ENCODE results near the gene MLH1. TPM values are rescaled to one million over a fixed set of nuclear protein-coding genes. Genes with fewer than 3 reads are reported as not detected.
A peak's percentile ranks its signal among the peaks of the same experiment; 100 is the strongest.
"Not testable (repeated sequence)": the region's sequence is repeated elsewhere in the genome, so short reads cannot be mapped to it uniquely, and the experiment has no call there.

MLH1 gene
- total and polyA plus RNA-seq, 5 donors from 2014 or later: 18.8 to 34.5 (median 22.3) TPM

- no peak for ATAC-seq (ENCODE audit: low read depth in 2 of 2)
- H3K9me3 Mint-ChIP-seq: no peaks in the 10 kb centered on the region
- H3K4me3 Mint-ChIP-seq: no peak overlapping the region
- no peak overlapping the region for H3K4me3 ChIP-seq (ENCODE audit: low read depth, low read length)
- H3K9me3 ChIP-seq (ENCODE audit: control insufficient read depth in 2 of 2, low read length in 2 of 2): no peaks in the 10 kb centered on the region
- H3K36me3 ChIP-seq (ENCODE audit: control insufficient read depth, insufficient read depth, low read length): peaks cover 77% of the 10 kb centered on the region
- no peak for DNase-seq
- no peaks in the 10 kb centered on the region for H3K4me1 ChIP-seq (ENCODE audit: control insufficient read depth, insufficient read depth, low read length, poor library complexity, severe bottlenecking)
- no peaks in the 10 kb centered on the region for H3K27me3 ChIP-seq (ENCODE audit: control insufficient read depth, insufficient read depth, low read length)
- H3K27me3 Mint-ChIP-seq: no peaks in the 10 kb centered on the region
- peaks cover 41% of the 10 kb centered on the region for H3K36me3 Mint-ChIP-seq
- no peak overlapping the region for H3K27ac ChIP-seq (ENCODE audit: insufficient read depth, low read length, poor library complexity, severe bottlenecking)
- peaks cover 0 to 16% (median 5%) of the 10 kb centered on the region in 4 donors for H3K4me1 Mint-ChIP-seq
- H3K27ac Mint-ChIP-seq: no peak overlapping the region
Measured at GRCh38 chr3:37053753-37054152, 60.4 kb downstream of the MLH1 start.

- Mint-ChIP-seq H3K36me3 (peaks cover 38% of the 10 kb centered on the region), H3K4me3 (no peak overlapping the region), H3K9me3 (no peaks in the 10 kb centered on the region), H3K27me3 (no peaks in the 10 kb centered on the region), H3K27ac (peak overlapping the region in 1 of 3 donors; percentile 72), H3K4me1 (peaks cover 0 to 16% (median 5%) of the 10 kb centered on the region in 4 donors)
- Histone ChIP-seq H3K4me1 (ENCODE audit: control insufficient read depth, insufficient read depth, low read length, poor library complexity, severe bottlenecking) (no peaks in the 10 kb centered on the region), H3K36me3 (ENCODE audit: control insufficient read depth, insufficient read depth, low read length) (peaks cover 75% of the 10 kb centered on the region), H3K27me3 (ENCODE audit: control insufficient read depth, insufficient read depth, low read length) (no peaks in the 10 kb centered on the region), H3K27ac (ENCODE audit: insufficient read depth, low read length, poor library complexity, severe bottlenecking) (peak overlapping the region; percentile 19), H3K4me3 (ENCODE audit: low read depth, low read length) (no peak overlapping the region), H3K9me3 (ENCODE audit: control insufficient read depth in 2 of 2, low read length in 2 of 2) (no peaks in the 10 kb centered on the region)
- DNase-seq (peak in 1 of 3 donors; percentile 5), ATAC-seq (ENCODE audit: low read depth in 2 of 2) (peak in 1 of 2 donors; percentile 34)
Measured at GRCh38 chr3:37054370-37054769, 61.1 kb downstream of the MLH1 start.

GRCh38 chr3:37055077-37055476 lies 61.8 kb downstream of the MLH1 start:
- Mint-ChIP-seq H3K27ac (peak overlapping the region; percentile 36 to 92 (median 81)), H3K36me3 (peaks cover 35% of the 10 kb centered on the region), H3K4me1 (peaks cover 0 to 16% (median 5%) of the 10 kb centered on the region in 4 donors)
- H3K4me3 Mint-ChIP-seq; ATAC-seq (ENCODE audit: low read depth in 2 of 2); H3K27ac ChIP-seq (ENCODE audit: insufficient read depth, low read length, poor library complexity, severe bottlenecking); H3K27me3 Mint-ChIP-seq; H3K4me1 ChIP-seq (ENCODE audit: control insufficient read depth, insufficient read depth, low read length, poor library complexity, severe bottlenecking); H3K9me3 Mint-ChIP-seq; H3K9me3 ChIP-seq (ENCODE audit: control insufficient read depth in 2 of 2, low read length in 2 of 2); DNase-seq; H3K4me3 ChIP-seq (ENCODE audit: low read depth, low read length); H3K27me3 ChIP-seq (ENCODE audit: control insufficient read depth, insufficient read depth, low read length): not testable (repeated sequence)
- peaks cover 72% of the 10 kb centered on the region for H3K36me3 ChIP-seq (ENCODE audit: control insufficient read depth, insufficient read depth, low read length)

- Mint-ChIP-seq H3K4me1 (peaks cover 0 to 16% (median 7%) of the 10 kb centered on the region in 4 donors), H3K36me3 (peaks cover 38% of the 10 kb centered on the region), H3K27me3 (no peaks in the 10 kb centered on the region), H3K9me3 (no peaks in the 10 kb centered on the region), H3K4me3 (no peak overlapping the region), H3K27ac (peak overlapping the region in 2 of 3 donors; percentile 32 to 34)
- peaks cover 68% of the 10 kb centered on the region for H3K36me3 ChIP-seq (ENCODE audit: control insufficient read depth, insufficient read depth, low read length)
- no peak overlapping the region for H3K4me3 ChIP-seq (ENCODE audit: low read depth, low read length)
- no peaks in the 10 kb centered on the region for H3K27me3 ChIP-seq (ENCODE audit: control insufficient read depth, insufficient read depth, low read length)
- ATAC-seq (ENCODE audit: low read depth in 2 of 2) (no peak), DNase-seq (no peak)
- no peaks in the 10 kb centered on the region for H3K4me1 ChIP-seq (ENCODE audit: control insufficient read depth, insufficient read depth, low read length, poor library complexity, severe bottlenecking)
- no peaks in the 10 kb centered on the region for H3K9me3 ChIP-seq (ENCODE audit: control insufficient read depth in 2 of 2, low read length in 2 of 2)
- no peak overlapping the region for H3K27ac ChIP-seq (ENCODE audit: insufficient read depth, low read length, poor library complexity, severe bottlenecking)
Measured at GRCh38 chr3:37056826-37057225, 63.5 kb downstream of the MLH1 start.

GRCh38 chr3:37058117-37058516 lies 64.8 kb downstream of the MLH1 start:
- no peaks in the 10 kb centered on the region for H3K4me1 ChIP-seq (ENCODE audit: control insufficient read depth, insufficient read depth, low read length, poor library complexity, severe bottlenecking)
- no peaks in the 10 kb centered on the region for H3K9me3 Mint-ChIP-seq
- no peaks in the 10 kb centered on the region for H3K27me3 Mint-ChIP-seq
- peaks cover 0 to 16% (median 10%) of the 10 kb centered on the region in 4 donors for H3K4me1 Mint-ChIP-seq
- ATAC-seq (ENCODE audit: low read depth in 2 of 2) (no peak), DNase-seq (no peak)
- H3K27me3 ChIP-seq (ENCODE audit: control insufficient read depth, insufficient read depth, low read length): no peaks in the 10 kb centered on the region
- H3K36me3 ChIP-seq (ENCODE audit: control insufficient read depth, insufficient read depth, low read length): peaks cover 68% of the 10 kb centered on the region
- H3K4me3 Mint-ChIP-seq: no peak overlapping the region
- no peaks in the 10 kb centered on the region for H3K9me3 ChIP-seq (ENCODE audit: control insufficient read depth in 2 of 2, low read length in 2 of 2)
- no peak overlapping the region for H3K27ac Mint-ChIP-seq
- no peak overlapping the region for H3K4me3 ChIP-seq (ENCODE audit: low read depth, low read length)
- peaks cover 42% of the 10 kb centered on the region for H3K36me3 Mint-ChIP-seq
- H3K27ac ChIP-seq (ENCODE audit: insufficient read depth, low read length, poor library complexity, severe bottlenecking): no peak overlapping the region

- Histone ChIP-seq H3K36me3 (ENCODE audit: control insufficient read depth, insufficient read depth, low read length) (peaks cover 41% of the 10 kb centered on the region), H3K9me3 (ENCODE audit: control insufficient read depth in 2 of 2, low read length in 2 of 2) (no peaks in the 10 kb centered on the region), H3K4me1 (ENCODE audit: control insufficient read depth, insufficient read depth, low read length, poor library complexity, severe bottlenecking) (no peaks in the 10 kb centered on the region), H3K27ac (ENCODE audit: insufficient read depth, low read length, poor library complexity, severe bottlenecking) (no peak overlapping the region), H3K27me3 (ENCODE audit: control insufficient read depth, insufficient read depth, low read length) (no peaks in the 10 kb centered on the region), H3K4me3 (ENCODE audit: low read depth, low read length) (no peak overlapping the region)
- Mint-ChIP-seq H3K4me1 (peaks cover 0 to 8% (median 3%) of the 10 kb centered on the region in 4 donors), H3K4me3 (no peak overlapping the region), H3K27me3 (no peaks in the 10 kb centered on the region), H3K27ac (peak overlapping the region in 1 of 3 donors; percentile 19), H3K9me3 (peaks cover 0 to 1% (median 0%) of the 10 kb centered on the region in 7 donors), H3K36me3 (peaks cover 42% of the 10 kb centered on the region)
- ATAC-seq (ENCODE audit: low read depth in 2 of 2) (no peak), DNase-seq (no peak)
Measured at GRCh38 chr3:37064747-37065146, 71.4 kb downstream of the MLH1 start.

- H3K36me3 ChIP-seq (ENCODE audit: control insufficient read depth, insufficient read depth, low read length): peaks cover 31% of the 10 kb centered on the region
- ATAC-seq (ENCODE audit: low read depth in 2 of 2) (no peak), DNase-seq (no peak)
- H3K4me1 ChIP-seq (ENCODE audit: control insufficient read depth, insufficient read depth, low read length, poor library complexity, severe bottlenecking): no peaks in the 10 kb centered on the region
- H3K27ac Mint-ChIP-seq: no peak overlapping the region
- no peaks in the 10 kb centered on the region for H3K27me3 ChIP-seq (ENCODE audit: control insufficient read depth, insufficient read depth, low read length)
- peaks cover 36% of the 10 kb centered on the region for H3K36me3 Mint-ChIP-seq
- H3K4me3 Mint-ChIP-seq: no peak overlapping the region
- H3K9me3 ChIP-seq (ENCODE audit: control insufficient read depth in 2 of 2, low read length in 2 of 2): no peaks in the 10 kb centered on the region
- H3K9me3 Mint-ChIP-seq: peaks cover 0 to 1% (median 0%) of the 10 kb centered on the region in 7 donors
- H3K27me3 Mint-ChIP-seq: no peaks in the 10 kb centered on the region
- H3K27ac ChIP-seq (ENCODE audit: insufficient read depth, low read length, poor library complexity, severe bottlenecking): no peak overlapping the region
- peaks cover 0 to 2% (median 0%) of the 10 kb centered on the region in 4 donors for H3K4me1 Mint-ChIP-seq
- no peak overlapping the region for H3K4me3 ChIP-seq (ENCODE audit: low read depth, low read length)
Measured at GRCh38 chr3:37067577-37067976, 74.3 kb downstream of the MLH1 start.

- Histone ChIP-seq H3K9me3 (ENCODE audit: control insufficient read depth in 2 of 2, low read length in 2 of 2) (no peaks in the 10 kb centered on the region), H3K4me1 (ENCODE audit: control insufficient read depth, insufficient read depth, low read length, poor library complexity, severe bottlenecking) (no peaks in the 10 kb centered on the region), H3K27me3 (ENCODE audit: control insufficient read depth, insufficient read depth, low read length) (no peaks in the 10 kb centered on the region), H3K27ac (ENCODE audit: insufficient read depth, low read length, poor library complexity, severe bottlenecking) (no peak overlapping the region), H3K4me3 (ENCODE audit: low read depth, low read length) (no peak overlapping the region), H3K36me3 (ENCODE audit: control insufficient read depth, insufficient read depth, low read length) (peaks cover 28% of the 10 kb centered on the region)
- H3K9me3 Mint-ChIP-seq: peaks cover 0 to 1% (median 0%) of the 10 kb centered on the region in 7 donors
- no peaks in the 10 kb centered on the region for H3K27me3 Mint-ChIP-seq
- no peak for DNase-seq
- no peak overlapping the region for H3K4me3 Mint-ChIP-seq
- ATAC-seq (ENCODE audit: low read depth in 2 of 2): no peak
- no peak overlapping the region for H3K27ac Mint-ChIP-seq
- H3K36me3 Mint-ChIP-seq: peaks cover 37% of the 10 kb centered on the region
- H3K4me1 Mint-ChIP-seq: peaks cover 0 to 2% (median 0%) of the 10 kb centered on the region in 4 donors
Measured at GRCh38 chr3:37068031-37068430, 74.7 kb downstream of the MLH1 start.
